HG03025 (cell line): ENCODE data around the gene COL20A1.

ENCODE experiments used
- ATAC-seq: cut with Tn5 transposase; IDR thresholded peaks from one replicate; pipeline ENCODE4 v1.9.1; 2021; ENCODE audit warnings: mild to moderate bottlenecking, moderate library complexity; ENCODE audit not compliant: unreplicated experiment, low FRiP score

The COL20A1 gene

GRCh38 chr20:63260521-63260920 lies 32.5 kb upstream of the COL20A1 start:
- no peak for ATAC-seq

DNA sequence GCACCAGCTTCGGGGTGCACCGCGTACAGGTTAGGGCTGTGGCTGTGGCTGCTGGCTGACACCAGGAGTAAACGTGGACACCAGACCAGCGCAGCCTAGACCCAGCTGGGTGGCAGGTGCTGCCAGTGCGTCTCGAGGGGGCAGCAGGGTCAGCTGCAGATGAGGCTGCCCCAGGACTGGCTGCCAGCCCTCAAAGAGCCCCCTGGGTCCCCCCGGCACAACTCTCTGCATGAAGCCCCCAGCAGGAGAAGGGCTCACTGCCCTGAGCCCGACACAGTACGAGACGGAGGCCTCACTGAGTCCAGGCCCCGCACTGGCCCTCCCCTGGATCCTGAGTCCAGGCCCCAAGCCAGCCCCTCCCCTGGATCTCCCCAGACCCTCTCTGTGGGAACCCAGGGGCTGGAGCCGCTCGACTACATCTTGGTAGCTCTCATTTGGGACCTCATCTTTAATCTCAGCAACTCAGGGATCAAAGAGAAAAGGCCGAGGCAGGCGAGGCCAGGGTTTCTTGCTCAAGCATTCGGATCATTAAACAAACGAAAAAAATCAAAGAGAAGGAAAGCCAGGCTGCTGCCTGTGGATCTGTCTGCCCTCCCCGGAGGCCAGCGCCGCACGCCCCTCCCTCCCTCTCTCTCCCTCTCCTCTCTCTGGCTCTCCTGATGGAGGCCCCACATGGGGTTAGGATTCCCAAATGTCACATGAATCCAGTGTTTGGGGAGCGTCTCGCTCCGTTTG lies 31.8 kb upstream of the COL20A1 start:
- ATAC-seq = no peak

GRCh38 chr20:63261795-63262528 lies 31.0 kb upstream of the COL20A1 start:
- no peak for ATAC-seq

DNA sequence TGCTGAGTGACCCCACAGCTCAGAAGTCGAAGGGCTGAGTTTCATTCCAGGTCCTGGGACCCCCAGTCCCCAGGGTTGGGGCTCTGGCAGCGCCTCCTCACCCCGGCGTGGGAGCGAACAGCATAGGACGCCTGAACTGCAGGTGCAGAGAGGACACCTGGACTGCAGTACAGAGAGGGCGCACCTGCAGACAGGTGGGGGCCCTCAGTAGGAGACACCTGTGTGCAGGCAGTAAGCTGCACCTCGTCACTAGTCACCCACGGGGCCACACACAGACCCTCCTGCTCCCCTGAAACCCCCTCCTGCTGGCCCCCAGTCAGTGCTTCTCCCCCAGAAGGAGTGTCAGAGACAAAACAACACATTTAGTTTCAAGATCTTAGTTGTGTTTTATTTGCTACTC lies 30.1 kb upstream of the COL20A1 start:
- ATAC-seq = no peak

DNA sequence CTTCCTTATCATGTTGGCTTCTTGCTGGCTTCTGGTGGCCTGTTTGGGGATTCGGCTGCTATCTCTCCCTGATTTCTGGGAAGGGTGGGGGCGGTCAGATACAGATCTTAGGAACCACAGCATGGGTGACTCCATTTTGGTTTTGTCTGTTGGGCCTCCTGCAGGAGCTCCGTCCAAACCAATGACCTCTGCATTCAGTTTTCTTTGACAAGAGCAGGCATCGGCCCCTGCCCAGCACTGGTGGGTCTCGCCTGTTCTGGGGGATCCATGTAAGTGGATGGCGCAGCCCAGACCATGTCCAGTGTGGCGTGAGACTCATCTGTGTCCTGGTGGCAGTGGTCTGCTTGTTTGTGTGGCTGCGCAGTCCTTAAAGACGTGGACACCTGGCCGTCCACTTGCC lies 29.0 kb upstream of the COL20A1 start:
- no peak for ATAC-seq

DNA sequence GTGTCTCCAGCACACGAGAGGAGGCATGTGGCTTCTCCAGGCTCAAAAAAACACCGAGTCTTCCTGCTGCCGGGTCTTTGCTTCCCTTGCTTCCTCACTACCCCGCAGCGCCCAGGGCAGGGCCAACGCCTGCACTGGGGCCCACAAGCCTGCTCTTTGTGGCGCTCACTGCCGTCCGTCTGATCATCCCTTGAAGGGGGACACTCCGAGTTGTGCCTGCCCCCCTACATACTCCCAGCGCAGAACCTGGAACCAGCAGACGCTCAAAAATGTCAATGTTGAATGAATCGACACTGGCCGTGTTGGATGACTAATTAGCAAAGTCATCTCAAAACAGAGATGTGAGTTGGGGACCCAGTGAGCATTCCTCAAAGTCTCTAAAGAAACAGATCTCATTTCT lies 28.5 kb upstream of the COL20A1 start:
- no peak for ATAC-seq

GRCh38 chr20:63265891-63266515 lies 27.0 kb upstream of the COL20A1 start:
- ATAC-seq = no peak

- no peak for ATAC-seq
These were observed 25.3 kb upstream of the COL20A1 start for GRCh38 chr20:63267691-63268090.

- ATAC-seq = no peak
These were observed 24.7 kb upstream of the COL20A1 start for GRCh38 chr20:63268256-63268655.

GRCh38 chr20:63268671-63269439 lies 24.1 kb upstream of the COL20A1 start:
- no peak for ATAC-seq

- ATAC-seq = no peak
These were observed 23.3 kb upstream of the COL20A1 start for GRCh38 chr20:63269724-63270123.

DNA sequence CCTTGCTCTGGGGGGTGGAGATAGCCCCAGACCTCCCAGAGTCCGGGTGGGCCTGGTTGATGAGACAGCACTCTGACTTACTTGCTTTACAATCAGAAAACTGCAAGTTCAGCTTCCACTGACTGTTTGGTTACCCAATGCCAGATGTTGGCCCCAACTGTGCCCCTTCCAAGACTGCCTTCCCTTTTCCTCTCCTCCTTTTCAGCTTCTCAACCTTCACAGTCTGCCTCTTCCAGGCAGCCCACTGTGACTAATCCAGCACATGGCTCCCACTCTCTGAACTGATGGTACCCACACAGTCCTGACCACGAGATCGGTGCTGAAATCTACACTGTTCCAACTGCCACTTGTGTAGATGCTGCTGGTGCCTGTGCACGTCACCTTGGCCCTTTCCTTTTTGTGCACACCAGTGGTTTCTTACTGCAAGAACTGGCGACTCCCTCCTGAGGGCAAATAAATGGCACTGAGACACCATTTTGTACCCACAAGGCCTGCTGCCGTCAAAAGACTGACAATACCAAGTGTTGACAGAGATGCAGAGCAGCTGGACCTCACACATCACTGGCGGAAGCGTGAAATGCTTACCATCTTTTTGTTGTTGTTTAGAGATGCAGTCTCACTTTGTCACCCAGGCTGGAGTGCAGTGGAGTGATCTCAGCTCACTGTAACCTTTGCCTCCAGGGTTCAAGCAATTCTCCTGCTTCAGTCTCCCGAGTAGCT lies 22.2 kb upstream of the COL20A1 start:
- no peak for ATAC-seq

DNA sequence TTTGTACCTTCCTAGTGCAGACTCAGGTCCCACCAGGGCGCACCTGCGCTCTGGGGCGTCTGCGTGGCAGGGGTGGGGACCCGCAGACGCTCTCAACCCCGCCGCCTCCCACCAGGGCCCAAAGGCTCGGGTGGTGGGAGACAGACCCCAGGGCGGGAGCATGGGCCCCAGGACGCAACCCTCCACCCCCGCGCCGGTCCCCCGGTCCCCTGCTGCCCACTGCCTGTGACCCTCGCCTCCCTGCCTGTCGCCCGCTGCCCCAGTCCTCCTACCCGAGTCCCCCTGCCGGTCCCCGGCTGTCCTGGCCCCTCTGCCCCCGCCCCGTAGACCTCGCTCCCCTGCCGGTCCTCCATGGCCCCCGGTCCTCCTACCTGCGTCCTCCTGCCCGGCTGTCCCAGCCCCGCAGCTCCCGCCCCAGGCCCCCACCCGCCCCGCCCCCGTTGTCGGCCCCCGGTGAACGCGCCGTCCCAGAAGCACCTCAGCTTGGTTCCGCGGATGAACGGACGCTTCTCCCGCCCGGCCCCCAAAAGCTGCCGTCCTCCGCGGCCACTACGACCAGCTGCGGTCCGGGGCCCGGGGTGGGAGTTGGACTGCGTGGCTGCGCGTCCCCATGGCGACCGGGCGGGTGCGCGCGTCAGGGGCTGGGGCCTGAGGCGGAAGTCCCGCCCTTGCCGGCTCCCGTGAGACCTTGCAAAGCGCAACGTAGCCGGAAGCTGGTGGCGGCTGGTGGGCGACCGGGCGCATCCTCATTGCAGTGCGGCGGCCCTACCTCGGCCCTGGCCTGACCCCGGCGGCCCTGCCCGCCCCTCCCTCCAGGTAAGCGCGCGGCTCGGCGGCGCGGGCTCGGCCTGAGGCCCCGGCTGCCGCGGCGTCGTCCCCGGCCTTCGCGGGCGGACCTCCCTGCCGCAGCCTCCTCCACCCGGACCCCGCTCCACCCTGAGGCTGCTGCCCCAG lies 20.6 kb upstream of the COL20A1 start, which contains the start of gene ARFGAP1:
Gene ARFGAP1 (plus strand): TSS at position 709 of the 954 bp plus-strand sequence. CDS start 2,768 bp downstream, outside the sequence.
- ATAC-seq = peak; percentile 83

DNA sequence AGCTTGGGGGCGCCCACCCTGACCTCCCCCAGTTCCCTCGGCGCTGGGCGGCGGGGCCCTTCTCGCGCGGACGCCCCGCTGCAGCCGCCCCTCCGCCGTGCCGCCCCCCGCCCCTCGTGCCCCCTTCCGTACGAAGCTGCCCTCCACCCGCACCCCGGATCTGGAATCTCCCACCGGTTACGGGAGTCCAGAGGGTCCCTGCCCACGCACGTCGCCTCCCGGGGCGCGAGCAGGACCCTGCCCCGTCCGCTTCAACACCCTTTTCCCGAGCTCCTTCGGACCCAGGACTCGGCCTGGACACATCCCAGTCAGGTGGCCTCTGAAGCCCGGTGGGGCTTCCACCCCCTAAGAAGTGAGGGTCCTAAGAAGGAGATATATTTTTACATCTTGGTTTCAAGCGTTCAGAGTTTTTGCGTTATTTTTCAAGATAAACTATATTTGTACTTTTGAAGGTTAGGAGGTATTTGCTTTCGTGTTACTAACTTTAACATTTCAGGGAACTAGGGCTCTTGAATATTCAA lies 19.9 kb upstream of the COL20A1 start:
- ATAC-seq = no peak

DNA sequence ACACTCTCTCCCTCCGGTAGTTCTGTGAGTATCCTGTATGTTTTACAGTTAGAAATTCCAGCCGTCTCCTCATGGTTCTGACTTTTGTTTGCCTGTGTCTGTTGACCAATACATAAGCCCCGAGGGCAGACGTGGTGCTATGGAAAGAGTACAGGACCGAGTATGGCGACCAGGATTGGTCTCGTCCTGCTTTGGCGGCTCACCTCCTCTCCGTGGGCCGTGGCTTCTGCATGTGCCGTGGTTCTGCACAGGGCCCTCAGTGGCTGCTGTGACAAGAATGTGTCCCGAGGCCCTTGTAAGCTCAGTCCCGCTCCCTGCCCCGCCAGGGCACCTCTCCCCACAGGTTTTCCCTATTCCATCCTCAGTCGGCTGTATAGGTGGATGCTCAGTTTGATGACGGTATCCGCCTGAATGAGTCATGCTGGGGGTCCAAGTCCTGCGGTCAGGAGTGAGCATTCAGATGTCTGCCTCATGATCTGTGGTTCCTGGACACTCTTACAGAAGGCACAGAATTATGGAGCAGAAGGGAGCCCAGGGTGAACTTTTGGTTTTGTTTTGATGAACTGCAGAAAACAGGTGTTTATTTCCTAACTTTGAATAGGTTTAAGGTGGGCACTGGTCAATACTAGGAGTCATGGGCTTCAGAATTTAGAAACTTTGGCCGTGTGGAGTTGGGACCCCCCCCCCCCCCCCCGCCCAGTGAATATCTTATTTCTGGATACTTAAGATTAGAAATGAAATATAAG lies 19.2 kb upstream of the COL20A1 start:
- ATAC-seq = no peak

DNA sequence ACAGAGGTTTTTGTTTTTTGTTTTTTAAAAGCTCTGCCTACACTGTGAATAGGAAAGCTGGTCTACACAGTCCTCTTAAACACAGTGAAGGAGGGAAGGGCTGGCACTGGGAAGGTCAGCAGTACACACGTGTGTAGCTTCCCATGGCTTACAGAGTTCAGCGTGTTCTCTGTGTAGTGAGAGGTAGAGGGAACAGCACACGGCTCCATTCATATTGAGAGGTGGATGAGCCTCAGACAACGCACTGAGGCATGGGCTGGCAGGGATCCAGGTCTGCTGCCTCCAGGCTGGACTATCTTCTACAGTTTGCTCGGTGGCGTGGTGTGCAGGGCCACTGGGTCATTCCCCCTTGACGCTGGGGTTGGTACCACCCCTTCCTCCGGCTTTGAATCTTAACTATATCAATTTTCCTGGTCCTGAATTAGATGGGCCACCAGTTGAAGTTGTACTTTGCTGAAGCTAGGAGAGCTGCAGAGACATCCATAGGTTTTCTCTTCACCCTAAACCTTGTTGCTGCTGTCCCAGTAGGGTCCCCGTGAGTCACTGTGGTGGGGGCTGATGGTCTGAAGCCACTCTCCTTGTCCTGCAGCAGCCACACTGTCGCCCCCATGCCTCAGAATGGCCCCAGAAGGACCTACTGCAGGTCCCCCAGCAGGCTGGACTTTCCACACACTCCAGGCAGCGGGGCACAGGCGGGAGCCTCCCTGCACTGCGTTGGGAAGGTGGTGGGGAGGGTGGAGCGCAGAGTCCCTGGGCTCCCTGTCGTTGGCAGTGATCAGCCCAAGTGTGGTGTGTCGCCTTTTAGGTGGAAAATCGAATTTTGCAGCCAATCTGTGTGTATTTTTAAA lies 18.4 kb upstream of the COL20A1 start:
- no peak for ATAC-seq

DNA sequence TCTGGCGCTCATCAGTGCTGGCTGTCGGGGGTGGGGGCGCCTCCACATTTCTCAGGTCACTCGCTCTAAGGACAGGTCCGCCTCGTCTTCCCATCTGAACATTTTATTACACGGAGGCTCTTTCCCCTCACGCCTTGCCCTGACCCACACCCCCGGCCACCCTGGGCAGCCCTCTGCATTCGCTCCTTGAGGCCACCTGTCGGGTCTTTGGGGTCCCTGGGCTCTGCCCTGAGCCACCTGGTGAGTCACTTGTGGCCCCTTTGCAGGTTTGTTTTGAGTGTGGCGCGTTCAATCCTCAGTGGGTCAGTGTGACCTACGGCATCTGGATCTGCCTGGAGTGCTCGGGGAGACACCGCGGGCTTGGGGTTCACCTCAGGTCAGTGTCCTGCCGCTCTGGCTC lies 17.2 kb upstream of the COL20A1 start:
- no peak for ATAC-seq
